NCI-H187 (cell line): ENCODE data around the gene S100A12.
"Not testable (repeated sequence)": the region's sequence is repeated elsewhere in the genome, so short reads cannot be mapped to it uniquely, and the experiment has no call there.

ENCODE experiments used
- DNase-seq, 2 experiments: peaks; one replicate each; lab custom pipeline; 2025; lab: John Stamatoyannopoulos, UW

S100A12 gene

DNA sequence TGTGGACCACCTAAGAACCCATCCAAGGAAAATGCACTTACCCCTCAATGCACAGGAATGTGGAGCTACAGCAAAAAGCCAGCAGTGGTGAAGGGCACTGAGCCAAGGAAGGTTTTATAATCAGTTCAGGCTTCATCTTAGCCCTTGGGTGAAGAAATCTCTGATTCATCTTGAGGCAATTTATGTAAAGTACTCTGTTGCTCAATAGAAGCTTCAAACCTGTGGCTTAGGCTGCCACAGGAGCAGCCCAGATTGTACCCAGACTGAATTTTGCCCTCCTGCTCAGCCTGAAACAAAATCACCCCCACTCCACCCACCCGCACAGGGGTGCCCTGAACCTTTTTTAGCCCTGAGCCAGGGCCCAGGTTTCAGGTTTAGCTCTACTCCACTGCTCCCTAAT, at the start of gene S100A12:
Gene S100A12, minus strand, starts transcription at position 111 of the 400 bp plus-strand sequence. CDS start 1,029 bp downstream, outside the sequence.
- DNase-seq, result no peak

DNA sequence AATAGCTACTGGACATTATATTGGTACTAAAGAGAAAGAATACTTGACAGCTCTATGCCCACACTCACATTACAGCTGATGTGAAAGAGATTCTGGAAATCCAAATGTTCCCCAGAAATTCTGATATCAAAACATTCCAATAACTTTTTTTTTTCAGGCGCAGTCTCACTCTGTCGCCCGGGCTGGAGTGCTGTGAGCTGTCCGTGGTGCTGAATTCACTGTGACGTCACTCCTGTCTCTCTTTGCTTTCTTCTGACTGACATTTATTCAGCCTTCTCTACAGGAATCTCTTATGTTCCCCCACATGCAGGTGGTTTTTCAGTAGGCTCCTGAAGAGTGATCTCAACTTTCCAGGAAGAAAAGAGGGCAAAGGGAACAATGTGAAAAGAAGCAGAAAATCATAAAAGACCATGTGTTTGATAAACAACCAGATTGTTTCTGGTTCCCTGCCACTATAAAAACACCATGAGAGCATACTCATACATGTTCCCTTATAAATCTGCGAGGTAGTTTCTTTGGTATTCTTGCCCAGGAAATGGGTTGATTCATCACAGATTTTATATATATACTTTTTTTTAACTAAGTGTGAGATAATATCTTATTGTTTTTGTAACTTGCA, 47.1 kb upstream of the S100A12 start:
- DNase-seq, result no peak

DNA sequence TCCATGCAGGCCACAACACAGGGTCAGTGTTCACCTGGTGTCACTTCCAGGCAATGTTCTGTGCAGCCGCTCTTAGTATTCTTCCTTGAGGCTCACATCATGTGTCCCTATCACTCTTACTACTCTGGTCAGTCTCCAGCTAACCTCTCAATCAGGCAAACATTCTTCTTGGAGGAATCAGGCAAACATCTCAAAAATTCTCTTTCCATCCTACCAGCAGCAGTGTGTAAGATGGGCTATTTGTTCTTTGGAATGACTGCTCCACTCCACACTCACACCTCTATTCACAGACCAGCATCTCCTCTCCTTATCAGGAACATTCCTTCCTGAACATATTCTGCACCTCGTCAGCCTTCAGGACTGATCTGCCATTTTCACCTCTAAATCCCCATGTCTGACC, 44.9 kb upstream of the S100A12 start:
- no peak for DNase-seq

DNA sequence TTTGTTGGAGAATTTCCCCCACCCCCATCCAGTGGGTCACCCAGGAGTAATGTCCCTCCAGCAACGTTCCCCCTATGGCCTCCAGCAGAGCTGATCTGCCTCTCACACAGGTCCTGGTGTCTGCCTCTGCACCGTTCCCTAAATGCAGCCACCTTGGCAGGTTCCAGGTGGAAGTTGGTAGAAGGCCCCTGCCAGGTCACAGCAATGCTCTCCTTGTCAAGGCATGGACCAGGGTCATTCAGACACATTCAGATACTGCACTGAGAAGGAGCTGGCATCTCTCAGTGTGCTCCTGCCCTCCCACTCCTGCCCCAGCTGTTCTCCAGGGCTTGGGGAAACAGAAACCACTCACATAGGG, 44.0 kb upstream of the S100A12 start:
- not testable (repeated sequence) for DNase-seq

DNA sequence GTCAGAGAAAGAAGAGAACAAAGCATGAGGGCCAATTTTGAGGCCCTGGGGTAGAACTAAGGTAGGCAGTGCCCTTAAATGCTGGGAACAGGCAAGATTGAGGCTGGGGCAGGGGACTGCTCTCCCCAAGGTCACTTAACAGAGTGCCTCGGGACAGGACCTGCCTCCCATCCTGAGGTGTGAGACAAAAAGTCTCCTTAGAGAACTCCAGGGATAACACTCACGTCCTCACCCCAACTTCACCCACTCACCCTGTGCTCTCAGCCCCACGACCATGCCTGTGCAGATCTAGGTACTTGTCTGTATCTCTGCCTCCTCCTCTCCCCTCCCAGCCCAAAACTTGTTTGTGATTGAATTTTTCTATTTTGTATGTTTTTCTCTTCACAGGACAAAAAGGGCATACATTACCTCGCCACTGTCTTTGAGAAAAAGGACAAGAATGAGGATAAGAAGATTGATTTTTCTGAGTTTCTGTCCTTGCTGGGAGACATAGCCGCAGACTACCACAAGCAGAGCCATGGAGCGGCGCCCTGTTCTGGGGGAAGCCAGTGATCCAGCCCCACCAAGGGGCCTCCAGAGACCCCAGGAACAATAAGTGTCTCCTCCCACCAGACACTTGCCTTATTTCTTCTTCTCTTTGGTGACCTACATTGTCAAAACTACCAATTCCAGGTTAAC, 43.5 kb upstream of the S100A12 start:
- DNase-seq, result not testable (repeated sequence)

DNA sequence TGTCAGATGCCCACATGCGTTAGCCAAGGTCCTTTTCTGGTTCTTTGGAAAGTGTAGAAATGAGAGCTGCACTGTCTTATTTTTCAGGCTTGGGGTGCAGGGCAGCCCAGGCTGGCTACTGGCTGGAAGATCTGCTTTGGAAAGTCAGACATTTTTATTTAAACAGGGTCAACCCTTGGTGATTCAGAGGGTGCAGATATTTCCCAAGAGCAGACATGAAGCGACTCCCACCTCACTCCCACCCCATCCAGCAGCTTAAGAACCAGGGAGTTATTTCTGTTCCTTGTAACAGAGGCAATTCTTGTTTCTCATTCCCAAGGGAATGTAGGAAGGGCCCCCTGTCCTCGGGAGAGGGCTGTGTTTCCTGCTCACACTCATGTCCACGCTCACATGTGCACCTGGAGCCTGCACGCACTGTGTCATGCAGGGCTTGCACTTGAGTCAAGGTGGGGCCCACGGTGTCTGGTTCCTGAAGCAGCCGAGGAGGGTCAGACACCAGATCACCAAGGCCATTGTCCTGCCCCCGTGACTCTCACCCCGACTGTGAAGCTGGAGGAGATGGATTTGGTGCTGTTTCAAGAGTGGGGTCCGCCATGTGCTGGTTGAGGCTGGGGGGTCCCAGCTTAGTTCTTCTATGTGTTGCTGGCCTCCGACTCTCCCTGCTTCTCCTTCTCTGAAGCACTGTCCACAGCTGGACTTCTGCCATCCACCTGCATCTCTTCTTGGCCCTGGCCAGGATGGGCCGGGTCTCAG, 41.9 kb upstream of the S100A12 start:
- no peak for DNase-seq

DNA sequence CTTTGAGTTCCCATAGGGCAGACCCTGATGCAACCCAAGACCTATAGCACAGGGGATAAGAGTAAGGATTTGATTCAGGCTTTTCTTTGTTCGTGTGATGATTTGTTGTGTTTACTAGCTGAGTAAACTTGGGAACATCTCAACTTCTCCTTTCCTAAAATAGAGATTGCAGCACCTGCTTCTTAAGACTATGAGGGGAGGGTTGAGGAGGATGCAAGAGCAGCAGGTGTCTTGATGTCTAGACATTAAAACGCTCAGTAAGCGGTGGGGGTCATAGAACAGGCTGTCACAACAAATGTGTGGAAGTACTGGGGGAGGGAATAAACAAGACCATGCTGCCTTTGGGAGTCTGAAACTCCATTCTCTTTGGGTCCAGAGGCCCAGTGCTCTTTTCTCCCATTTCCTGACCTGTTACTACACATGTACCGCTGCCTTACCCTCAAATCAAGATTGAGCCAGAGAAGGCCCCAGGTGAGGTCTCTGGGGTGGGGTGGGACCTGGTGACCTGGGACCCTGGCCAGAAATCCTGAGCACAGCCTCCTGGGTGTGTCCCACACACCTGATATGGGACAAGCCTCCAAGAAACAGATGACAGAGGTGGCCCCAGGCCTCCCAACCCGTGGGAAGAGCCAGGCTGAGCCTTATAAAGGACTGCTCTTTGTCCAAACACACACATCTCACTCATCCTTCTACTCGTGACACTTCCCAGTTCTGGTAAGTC, 40.6 kb upstream of the S100A12 start, which contains the start of gene S100A7A:
Gene S100A7A, plus strand, starts transcription at position 671 of the 721 bp plus-strand sequence. CDS start 1,563 bp downstream, outside the sequence.
- no peak for DNase-seq

DNA sequence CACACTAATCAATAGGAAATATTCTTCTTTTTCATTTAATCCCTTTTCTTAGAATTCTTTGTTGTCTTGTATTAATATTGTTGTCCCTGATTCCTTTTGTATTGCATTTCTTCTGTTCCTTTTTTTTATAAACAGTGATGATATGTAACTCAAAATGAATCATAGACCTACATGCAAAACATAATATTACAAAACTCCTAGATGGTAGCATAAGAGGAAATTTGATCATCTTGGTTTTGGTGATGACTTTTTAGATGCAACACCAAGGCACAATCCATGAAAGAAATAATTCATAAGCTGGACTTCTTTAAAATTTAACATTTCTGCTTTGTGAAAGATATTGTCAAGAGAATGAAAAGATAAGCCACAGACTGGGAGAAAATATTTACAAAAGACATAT, 38.5 kb upstream of the S100A12 start:
- DNase-seq, result not testable (repeated sequence)

DNA sequence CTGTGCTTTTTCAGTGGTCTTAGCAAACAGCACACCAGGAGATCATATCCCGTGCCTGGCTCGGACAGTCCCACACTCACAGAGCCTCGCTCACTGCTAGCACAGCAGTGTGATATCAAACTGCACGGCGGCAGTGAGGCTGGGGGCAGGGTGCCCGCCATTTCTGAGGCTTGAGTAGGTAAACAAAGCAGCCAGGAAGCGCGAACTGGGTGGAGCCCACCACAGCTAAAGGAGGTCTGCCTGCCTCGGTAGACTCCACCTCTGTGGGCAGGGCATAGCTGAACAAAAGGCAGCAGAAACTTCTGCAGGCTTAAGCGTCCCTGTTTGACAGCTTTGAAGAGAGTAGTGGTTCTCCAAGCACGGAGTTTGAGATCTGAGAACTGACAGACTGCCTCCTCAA, 31.9 kb upstream of the S100A12 start:
- not testable (repeated sequence) for DNase-seq

DNA sequence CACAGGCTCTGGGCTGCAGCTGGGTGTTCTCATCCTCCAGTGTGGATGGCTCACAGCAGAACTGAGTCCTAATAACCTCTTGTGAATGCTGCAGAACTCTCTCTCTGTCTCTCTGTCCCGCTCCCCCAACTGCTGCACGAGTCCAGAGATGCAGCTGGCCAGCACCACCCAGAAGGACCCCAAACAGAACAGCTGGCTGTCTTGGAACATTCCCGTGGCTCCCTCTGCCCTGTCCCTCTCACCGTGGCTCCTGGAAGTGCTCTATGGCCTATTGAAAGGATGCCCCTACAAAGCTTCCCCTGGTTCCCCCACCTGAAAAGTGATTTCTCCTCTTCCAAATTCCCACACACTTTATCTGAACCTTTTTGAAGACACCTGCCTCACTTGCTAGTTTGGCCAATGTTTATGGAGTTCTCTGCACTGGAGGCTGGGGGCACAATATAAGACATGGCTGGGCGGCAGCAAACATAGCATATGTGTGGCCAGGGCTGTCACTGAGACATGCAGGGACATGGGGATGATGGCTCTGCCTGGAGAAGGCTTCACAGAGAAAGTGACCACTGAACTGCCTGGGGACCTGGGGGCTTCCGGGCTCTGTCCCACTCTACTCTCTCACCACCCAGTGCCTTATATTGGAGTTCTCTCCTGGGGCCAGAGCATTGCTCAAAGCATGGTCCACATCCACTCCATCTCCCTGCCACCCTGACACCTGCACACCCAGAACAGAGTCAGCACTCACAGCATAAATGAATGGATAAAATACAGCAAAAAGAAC, 30.6 kb upstream of the S100A12 start:
- not testable (repeated sequence) for DNase-seq

DNA sequence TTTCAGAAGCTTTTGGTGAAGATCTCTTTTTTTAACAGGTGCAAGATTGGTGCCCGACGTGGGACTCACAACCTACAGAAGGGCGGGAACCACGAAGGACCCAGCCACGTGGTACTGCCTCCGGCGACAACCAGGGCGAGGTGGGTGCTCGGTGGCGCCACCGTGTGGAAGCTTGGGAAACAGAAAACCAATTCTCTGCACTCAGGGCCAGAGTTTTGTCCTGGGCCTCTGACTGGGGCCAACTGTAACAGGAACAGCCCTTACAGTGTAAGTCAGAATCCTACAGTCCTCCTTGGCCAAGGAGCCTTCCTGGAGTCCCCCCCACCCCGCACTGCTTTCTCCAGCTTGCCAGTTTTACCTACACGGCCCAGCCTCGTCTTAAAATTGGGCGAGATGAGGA, 29.3 kb upstream of the S100A12 start:
- DNase-seq, result no peak

DNA sequence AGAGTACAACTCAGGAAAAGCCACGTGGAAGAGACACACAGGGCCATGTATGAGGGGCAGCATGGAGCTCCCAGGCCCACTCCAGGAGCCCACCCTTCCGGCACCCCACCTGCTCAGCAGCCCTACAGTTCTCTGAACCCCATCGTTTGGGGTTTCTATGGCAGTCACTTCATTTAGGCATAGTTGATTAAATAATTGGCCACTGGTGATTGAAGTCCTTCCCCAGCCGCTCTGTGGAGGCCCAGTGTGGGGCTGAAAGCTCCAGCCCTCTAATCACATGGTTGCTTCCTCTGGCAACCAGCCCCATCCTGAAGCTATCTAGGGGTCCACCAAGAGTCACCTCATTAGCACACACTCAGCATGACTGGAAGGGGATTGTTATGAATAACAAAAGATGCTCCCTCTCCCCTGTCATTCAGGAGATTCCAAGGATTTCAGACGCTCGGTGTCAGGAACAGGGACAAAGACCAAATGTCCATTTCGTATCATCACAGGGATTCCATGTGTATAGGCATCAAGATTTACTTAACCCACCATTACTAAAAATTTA, 28.7 kb upstream of the S100A12 start:
- DNase-seq, result no peak

DNA sequence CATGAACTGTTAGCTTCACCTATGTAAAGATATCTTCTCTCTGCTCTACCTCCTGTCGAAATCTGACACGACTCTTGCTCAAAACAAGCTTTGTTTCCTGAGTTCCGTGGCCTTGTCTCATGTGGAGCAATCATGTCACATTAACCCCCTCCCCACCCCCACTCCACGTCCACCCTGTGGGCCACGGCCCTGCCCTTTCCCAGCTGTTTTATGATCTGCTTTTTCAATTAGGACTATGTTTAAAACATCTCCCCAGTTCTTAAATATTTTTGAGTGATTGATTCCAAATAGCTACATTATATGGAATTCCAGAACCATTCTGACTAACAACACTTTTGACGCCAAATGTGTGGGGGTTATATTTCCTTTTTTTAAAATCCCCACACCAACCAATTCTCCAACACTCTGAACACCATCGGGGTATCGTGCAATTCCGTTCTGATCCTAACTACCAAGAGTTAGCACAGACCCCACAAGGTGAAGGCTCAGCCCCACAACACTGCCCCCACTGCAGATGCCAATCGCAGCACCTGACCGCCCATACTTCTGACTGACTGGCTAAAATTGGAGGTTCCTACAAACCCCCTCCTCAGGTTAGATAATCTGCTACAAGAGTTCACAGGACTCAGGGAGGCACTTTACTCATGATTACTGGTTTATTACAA, 28.1 kb upstream of the S100A12 start:
- DNase-seq, result peak in 1 of 2 experiments; percentile 52

DNA sequence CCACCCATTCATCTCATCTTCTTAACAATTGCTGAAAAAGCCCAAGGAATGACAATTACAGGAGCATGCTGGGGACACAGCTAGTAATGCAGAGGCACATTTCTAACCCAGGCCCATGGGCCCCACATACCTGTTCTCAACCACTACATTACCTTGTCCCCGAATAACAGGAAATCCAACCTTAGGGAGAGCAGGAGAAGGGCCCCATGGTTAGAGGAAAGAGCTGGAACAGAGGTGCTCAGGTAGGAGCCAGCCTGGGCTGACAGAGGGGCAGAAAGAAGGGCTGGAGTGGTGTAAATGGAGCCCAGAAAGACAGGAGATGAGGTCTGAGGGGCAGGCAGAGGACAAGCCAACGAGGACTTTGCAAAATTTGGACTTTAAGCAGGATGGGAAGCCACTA, 26.8 kb upstream of the S100A12 start:
- no peak for DNase-seq

DNA sequence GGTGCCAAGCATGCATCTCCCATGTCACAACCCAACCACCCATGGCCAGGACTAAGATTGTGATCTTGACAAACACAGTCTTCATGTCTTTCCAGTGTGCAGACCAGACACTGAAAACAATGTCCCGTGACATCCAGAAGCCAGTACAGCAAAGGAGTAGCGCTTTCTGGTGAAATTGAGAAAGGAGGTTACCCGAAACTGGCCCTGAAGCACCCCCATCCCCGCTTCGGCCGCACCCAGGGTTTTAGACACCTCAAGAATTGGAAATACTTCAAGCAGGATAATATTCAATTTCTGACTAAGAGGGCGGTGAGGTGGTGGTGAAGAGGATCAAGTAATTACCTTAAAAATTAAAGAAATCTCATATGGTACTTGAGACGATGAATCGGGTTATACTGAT, 26.0 kb upstream of the S100A12 start:
- DNase-seq, result no peak

DNA sequence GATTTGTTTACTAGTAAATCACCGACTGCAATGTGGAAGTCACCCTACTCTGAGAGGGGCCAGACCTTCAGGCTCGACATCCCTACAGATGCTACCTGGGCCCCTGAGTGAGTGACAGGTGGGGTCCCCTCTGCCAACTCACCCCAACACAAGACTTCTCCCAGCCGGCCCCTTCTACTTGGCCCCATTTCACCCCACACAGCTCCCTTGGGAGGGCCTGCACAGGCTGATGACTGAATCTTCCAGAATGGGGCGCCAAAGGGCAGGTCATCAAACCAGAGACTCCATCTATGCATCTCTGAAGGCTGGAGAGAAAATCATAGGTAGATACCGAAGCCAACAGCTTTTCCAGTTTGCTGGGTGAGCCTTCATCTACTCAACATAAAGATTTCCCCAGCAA, 24.8 kb upstream of the S100A12 start:
- no peak for DNase-seq

DNA sequence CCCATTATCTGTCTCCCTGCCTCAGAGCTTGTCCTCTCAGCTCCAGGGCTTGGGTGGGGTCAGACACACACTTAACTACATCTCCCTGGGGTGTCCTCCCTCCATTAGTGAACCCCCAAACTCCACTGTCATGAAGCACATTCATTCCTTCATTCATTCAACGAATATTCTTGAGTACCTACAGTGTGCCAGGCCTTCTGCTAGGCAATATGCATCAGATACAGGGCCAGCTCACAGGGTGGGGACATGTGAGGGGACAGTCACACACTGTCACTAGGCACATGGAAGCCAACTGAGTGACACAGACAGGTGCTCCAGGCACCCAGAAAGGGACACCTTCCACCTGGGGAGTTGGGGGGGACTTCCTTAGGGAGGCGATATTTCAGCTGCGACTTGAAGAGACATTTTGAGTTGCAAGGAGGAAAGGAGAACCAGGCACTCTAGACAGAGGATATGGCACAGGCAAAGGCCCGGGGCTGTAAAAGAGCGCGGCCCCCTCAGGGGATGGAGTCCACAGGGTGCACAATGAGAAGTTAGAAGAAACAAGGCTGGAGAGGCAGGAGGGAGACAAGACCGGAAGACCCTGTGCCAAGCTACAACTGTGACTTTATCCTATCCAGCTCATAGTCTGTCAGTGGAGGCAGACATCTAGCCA, 24.1 kb upstream of the S100A12 start:
- DNase-seq, result no peak

DNA sequence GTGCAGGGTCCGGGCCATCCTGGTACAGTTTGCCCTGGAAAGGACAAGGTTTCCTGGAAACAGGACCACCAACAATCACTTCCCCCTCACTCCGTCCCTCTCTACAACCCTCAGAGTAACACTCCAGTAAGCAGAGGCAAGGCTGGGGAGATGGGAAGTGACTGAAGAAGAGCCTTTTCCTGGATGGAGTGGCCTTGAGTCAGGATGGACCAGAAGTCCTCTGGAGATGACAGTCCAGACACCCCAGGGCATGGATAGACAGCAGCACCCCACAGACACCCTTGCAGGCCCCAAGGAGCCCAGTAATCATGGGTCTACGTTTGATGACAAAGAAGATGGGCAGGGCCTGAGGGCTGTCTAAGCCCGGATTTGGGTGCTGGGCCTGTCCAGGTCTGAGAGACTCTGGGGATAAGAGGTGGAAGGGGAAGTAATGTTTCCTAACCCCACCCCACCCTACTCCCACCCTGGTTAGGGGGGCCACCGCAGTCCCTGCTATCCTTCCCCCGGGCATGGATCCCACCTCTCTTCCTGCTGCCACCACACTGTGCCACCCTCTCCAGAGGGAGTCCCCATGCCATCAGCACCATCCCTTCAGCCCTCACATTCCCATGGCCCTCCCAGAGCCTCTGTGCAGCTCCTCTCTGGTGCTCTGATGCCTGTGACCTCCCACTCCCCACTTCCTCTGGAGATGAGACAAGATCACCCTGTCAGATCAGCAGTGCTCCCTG, 22.7 kb upstream of the S100A12 start:
- DNase-seq, result no peak
